SK-N-SH treated with all-trans-retinoic acid at 6 μM for 48 hours (cell line): ENCODE results near the gene FOXC1.

ENCODE experiments used
- ATAC-seq: fragments of 200-7000 bp; cut with Tn5 transposase; 3 replicates; pipeline ENCODE4 v1.9.1; 2020; ENCODE audit warnings: mild to moderate bottlenecking, moderate library complexity
- ARNTL ChIP-seq: fragments of 450-650 bp; formaldehyde crosslinking; IDR thresholded peaks from 2 replicates; pipeline ENCODE4 v1.5.0; 2020; ENCODE audit warnings: low read depth, mild to moderate bottlenecking, moderate library complexity, borderline replicate concordance
- BACH2 ChIP-seq: fragments of 250-450 bp; sonication (Bioruptor Pico); IDR thresholded peaks from 2 replicates; pipeline ENCODE4 v1.9.0; 2021; ENCODE audit warnings: mild to moderate bottlenecking, borderline replicate concordance
- CREB5 ChIP-seq: fragments of 250-450 bp; sonication (Bioruptor Pico); IDR thresholded peaks from 2 replicates; pipeline ENCODE4 v1.5.1; 2020; ENCODE audit warnings: low read depth, mild to moderate bottlenecking, moderate library complexity
- CSRNP3 ChIP-seq: fragments of 250-450 bp; sonication (Bioruptor Pico); IDR thresholded peaks from 2 replicates; pipeline ENCODE4 v1.5.1; 2021; ENCODE audit warnings: mild to moderate bottlenecking, moderate library complexity
- ESRRG ChIP-seq: fragments of 250-450 bp; sonication (Bioruptor Pico); IDR thresholded peaks from 2 replicates; pipeline ENCODE4 v1.6.1; 2021; ENCODE audit warnings: mild to moderate bottlenecking
- GLIS3 ChIP-seq: fragments of 250-450 bp; sonication (Bioruptor Pico); IDR thresholded peaks from 2 replicates; pipeline ENCODE4 v1.5.0; 2020; ENCODE audit warnings: mild to moderate bottlenecking, moderate library complexity
- ISL1 ChIP-seq: fragments of 250-450 bp; sonication (Bioruptor Pico); IDR thresholded peaks from 2 replicates; pipeline ENCODE4 v2.1.2; 2022; ENCODE audit warnings: mild to moderate bottlenecking, moderate library complexity
- OSR1 ChIP-seq: fragments of 250-450 bp; sonication (Bioruptor Pico); IDR thresholded peaks from 2 replicates; pipeline ENCODE4 v1.8.0; 2022; ENCODE audit warnings: moderate library complexity, mild to moderate bottlenecking, inconsistent platforms
- PATZ1 ChIP-seq: fragments of 250-450 bp; sonication (Bioruptor Pico); IDR thresholded peaks from 2 replicates; pipeline ENCODE4 v1.8.0; 2020; ENCODE audit warnings: mild to moderate bottlenecking, moderate library complexity, borderline replicate concordance
- PPARA ChIP-seq: fragments of 250-450 bp; sonication (Bioruptor Pico); IDR thresholded peaks from 2 replicates; pipeline ENCODE4 v1.5.0; 2020; ENCODE audit warnings: mild to moderate bottlenecking, borderline replicate concordance
- RARB ChIP-seq: fragments of 250-450 bp; sonication (Bioruptor Pico); IDR thresholded peaks from 2 replicates; pipeline ENCODE4 v1.8.0; 2021; ENCODE audit warnings: mild to moderate bottlenecking, moderate library complexity
- SNAI2 ChIP-seq: fragments of 250-450 bp; sonication (Bioruptor Pico); IDR thresholded peaks from 2 replicates; pipeline ENCODE4 v1.5.0; 2020; ENCODE audit warnings: mild to moderate bottlenecking, moderate library complexity
- TCF4 ChIP-seq: fragments of 250-450 bp; sonication (Bioruptor Pico); IDR thresholded peaks from 2 replicates; pipeline ENCODE4 v1.8.0; 2021; ENCODE audit warnings: mild to moderate bottlenecking, moderate library complexity, borderline replicate concordance
- TSHZ2 ChIP-seq: fragments of 250-450 bp; sonication (Bioruptor Pico); IDR thresholded peaks from 2 replicates; pipeline ENCODE4 v1.5.0; 2020; ENCODE audit warnings: mild to moderate bottlenecking, moderate library complexity
- ZC3H10 ChIP-seq: fragments of 250-450 bp; sonication (Bioruptor Pico); IDR thresholded peaks from 2 replicates; pipeline ENCODE4 v1.5.1; 2021; ENCODE audit warnings: mild to moderate bottlenecking, moderate library complexity
- ZFP30 ChIP-seq: fragments of 450-650 bp; formaldehyde crosslinking; IDR thresholded peaks from 2 replicates; pipeline ENCODE4 v1.5.0; 2022; ENCODE audit warnings: mild to moderate bottlenecking, moderate library complexity
- ZNF565 ChIP-seq: fragments of 450-650 bp; formaldehyde crosslinking; conservative IDR thresholded peaks from 2 replicates; pipeline ENCODE4 v1.5.0; 2020; ENCODE audit warnings: low read depth, mild to moderate bottlenecking, moderate library complexity
- ZNF70 ChIP-seq: fragments of 450-650 bp; formaldehyde crosslinking; IDR thresholded peaks from 2 replicates; pipeline ENCODE4 v1.5.0; 2020; ENCODE audit warnings: mild to moderate bottlenecking, moderate library complexity
- ZNF8 ChIP-seq: fragments of 450-650 bp; formaldehyde crosslinking; IDR thresholded peaks from 2 replicates; pipeline ENCODE4 v1.5.0; 2020; ENCODE audit warnings: mild to moderate bottlenecking, moderate library complexity

The FOXC1 gene

DNA sequence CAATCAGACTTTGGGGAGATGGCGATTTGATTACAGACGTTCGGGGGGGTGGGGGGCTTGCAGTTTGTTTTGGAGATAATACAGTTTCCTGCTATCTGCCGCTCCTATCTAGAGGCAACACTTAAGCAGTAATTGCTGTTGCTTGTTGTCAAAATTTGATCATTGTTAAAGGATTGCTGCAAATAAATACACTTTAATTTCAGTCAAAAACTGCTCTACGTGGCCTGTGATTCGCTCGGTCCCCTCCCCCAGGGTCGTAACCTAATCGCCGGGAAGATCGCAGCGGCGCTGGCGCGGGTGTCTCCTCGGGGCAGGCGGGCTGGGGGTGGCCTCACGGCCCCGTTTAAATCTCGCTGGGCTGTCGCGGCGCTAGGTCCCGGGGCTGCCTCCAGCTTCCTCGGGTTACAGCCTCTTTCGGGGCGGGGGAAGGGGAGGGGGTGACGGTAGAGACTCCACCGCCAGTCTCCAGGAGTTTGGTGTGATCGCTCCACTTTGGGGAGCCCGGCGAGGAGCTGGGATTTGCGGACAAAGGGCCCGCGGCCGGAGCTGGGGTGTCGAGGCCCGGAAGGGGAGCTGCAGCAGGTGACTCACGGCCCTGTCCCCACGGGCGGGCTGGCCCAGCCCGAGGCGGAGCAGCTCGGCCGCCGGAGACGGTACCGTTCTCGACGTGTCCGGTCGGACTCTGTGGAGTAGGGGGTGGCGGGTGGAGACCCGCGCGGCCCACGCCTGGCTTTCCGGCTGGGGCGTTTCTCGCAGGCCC, 4.2 kb downstream of the FOXC1 start:
- no peak for TF ChIP-seq TCF4
- no peak for TF ChIP-seq CREB5 (CRISPR knock-in tag)
- no peak for TF ChIP-seq CSRNP3 (CRISPR knock-in tag)
- no peak for TF ChIP-seq GLIS3
- no peak for TF ChIP-seq SNAI2
- no peak for TF ChIP-seq RARB (CRISPR knock-in tag)
- no peak for TF ChIP-seq ZNF70 (CRISPR knock-in tag)
- no peak for TF ChIP-seq PPARA (CRISPR knock-in tag)
- no peak for TF ChIP-seq ZFP30 (CRISPR knock-in tag)
- TF ChIP-seq ARNTL (CRISPR knock-in tag): no peak
- no peak for TF ChIP-seq TSHZ2 (CRISPR knock-in tag)
- TF ChIP-seq ZNF565 (CRISPR knock-in tag): no peak
- TF ChIP-seq ISL1 (CRISPR knock-in tag): no peak
- TF ChIP-seq ESRRG (CRISPR knock-in tag): no peak
- TF ChIP-seq BACH2: no peak
- no peak for TF ChIP-seq PATZ1 (CRISPR knock-in tag)
- no peak for TF ChIP-seq OSR1
- no peak for TF ChIP-seq ZNF8
- ATAC-seq: peak; percentile 59

- no peak for ATAC-seq
- TF ChIP-seq PATZ1 (CRISPR knock-in tag) (no peak), ZFP30 (CRISPR knock-in tag) (no peak), ZC3H10 (CRISPR knock-in tag) (no peak), ARNTL (CRISPR knock-in tag) (no peak), CREB5 (CRISPR knock-in tag) (no peak), ZNF70 (CRISPR knock-in tag) (no peak)
These were observed 4.9 kb downstream of the FOXC1 start for GRCh38 chr6:1614448-1615150.
